Muscle of leg (tissue), 11 donors: Measurements from ENCODE around the gene PNLIPRP2. TPM values are rescaled to one million over a fixed set of nuclear protein-coding genes. Genes with fewer than 3 reads are reported as not detected.

Source experiments
- DNase-seq: peaks from one replicate; pipeline ENCODE4 v3.0.0; 2013
- H3K27ac ChIP-seq: one replicate; pipeline ENCODE4 v1.5.1; 2013; ENCODE audit warnings: mild to moderate bottlenecking, low read length, control low read depth
- H3K27me3 ChIP-seq: one replicate; pipeline ENCODE4 v1.6.1; 2013; ENCODE audit warnings: low read length; ENCODE audit not compliant: control insufficient read depth, insufficient read depth
- H3K36me3 ChIP-seq: one replicate; pipeline ENCODE4 v1.6.1; 2013; ENCODE audit warnings: low read length; ENCODE audit not compliant: control insufficient read depth, insufficient read depth
- H3K4me1 ChIP-seq: one replicate; pipeline ENCODE4 v1.6.1; 2013; ENCODE audit warnings: low read length; ENCODE audit not compliant: control insufficient read depth, insufficient read depth
- H3K4me3 ChIP-seq: one replicate; pipeline ENCODE4 v1.5.1; 2013; ENCODE audit warnings: low read length, control low read depth
- H3K9me3 ChIP-seq: replicated peaks from 2 replicates; pipeline ENCODE4 v1.6.1; 2013; ENCODE audit warnings: low read depth, low read length; ENCODE audit not compliant: control insufficient read depth
- WGBS: methylation state at CpG from one replicate; pipeline ENCODE4 v1.1.5; 2013; ENCODE audit warnings: missing lambda C conversion rate; ENCODE audit not compliant: insufficient coverage; 5-methylcytosine and 5-hydroxymethylcytosine counted together
- polyA plus RNA-seq, 8 donors: library from polyadenylated mRNA; unstranded; fragments of 120-200 nt; gene quantifications; one replicate each; pipeline versions ENCODE4 v1.2.1 to v1.2.3, GENCODE V29; 2013; ENCODE audit warnings: inconsistent platforms in 1 of 8, low replicate concordance in 1 of 8; ENCODE audit not compliant: insufficient read length in 8 of 8, insufficient read depth in 1 of 8
- total RNA-seq: library from RNA; stranded (reverse); fragments of 120-200 nt; gene quantifications from one replicate; pipeline ENCODE4 v1.2.4, GENCODE V29; 2013

PNLIPRP2 gene
- total and polyA plus RNA-seq, 9 donors: 0.20 to 0.51 (median 0.46) TPM; not detected in 3

DNA sequence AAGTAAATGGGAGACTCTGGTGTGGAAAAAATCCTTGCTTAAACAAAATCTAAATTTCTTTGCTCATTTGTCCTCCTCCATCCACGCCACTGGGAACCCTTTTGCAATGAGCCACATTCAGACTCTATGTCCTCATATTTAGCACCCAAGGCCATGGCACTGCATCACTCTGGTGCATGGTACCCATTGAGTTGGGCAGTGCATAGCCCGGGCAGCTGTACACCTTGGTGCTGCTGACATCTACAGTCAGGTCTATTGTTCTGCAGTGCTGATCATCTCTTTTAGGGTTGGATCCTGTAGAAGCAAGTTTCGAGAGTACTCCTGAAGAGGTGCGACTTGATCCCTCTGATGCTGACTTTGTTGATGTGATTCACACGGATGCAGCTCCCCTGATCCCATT lies 23.2 kb upstream of the PNLIPRP2 start:
- no peak overlapping the region for H3K4me3 ChIP-seq
- H3K27ac ChIP-seq: no peak overlapping the region
- no peaks in the 10 kb centered on the region for H3K4me1 ChIP-seq
- DNase-seq: no peak
- WGBS: 73% methylated on average over 5 of the region's 5 CpGs
- no peaks in the 10 kb centered on the region for H3K27me3 ChIP-seq
- no peaks in the 10 kb centered on the region for H3K9me3 ChIP-seq
- H3K36me3 ChIP-seq: no peaks in the 10 kb centered on the region

DNA sequence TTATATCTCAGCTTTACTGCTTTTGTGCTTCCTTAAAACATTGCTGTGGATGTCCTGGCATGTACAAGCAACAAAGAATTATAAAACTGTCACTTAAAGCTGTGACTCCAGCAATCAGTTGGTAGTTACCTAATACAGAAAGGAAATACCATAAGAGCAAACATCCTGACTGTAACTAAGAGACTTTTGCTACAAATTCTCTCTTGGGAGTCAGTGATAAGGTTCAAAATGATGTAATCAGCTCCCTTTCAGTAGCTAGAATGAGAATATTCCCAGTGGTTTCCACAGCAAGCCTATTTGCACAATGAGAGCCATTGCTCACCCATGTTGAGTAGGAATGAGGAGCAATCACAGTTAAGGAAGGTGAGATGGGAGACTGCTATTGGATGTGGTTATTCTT lies 22.4 kb upstream of the PNLIPRP2 start:
- DNase-seq: no peak
- no peaks in the 10 kb centered on the region for H3K9me3 ChIP-seq
- H3K4me1 ChIP-seq: no peaks in the 10 kb centered on the region
- H3K4me3 ChIP-seq: no peak overlapping the region
- no peak overlapping the region for H3K27ac ChIP-seq
- no peaks in the 10 kb centered on the region for H3K27me3 ChIP-seq
- H3K36me3 ChIP-seq: no peaks in the 10 kb centered on the region

DNA sequence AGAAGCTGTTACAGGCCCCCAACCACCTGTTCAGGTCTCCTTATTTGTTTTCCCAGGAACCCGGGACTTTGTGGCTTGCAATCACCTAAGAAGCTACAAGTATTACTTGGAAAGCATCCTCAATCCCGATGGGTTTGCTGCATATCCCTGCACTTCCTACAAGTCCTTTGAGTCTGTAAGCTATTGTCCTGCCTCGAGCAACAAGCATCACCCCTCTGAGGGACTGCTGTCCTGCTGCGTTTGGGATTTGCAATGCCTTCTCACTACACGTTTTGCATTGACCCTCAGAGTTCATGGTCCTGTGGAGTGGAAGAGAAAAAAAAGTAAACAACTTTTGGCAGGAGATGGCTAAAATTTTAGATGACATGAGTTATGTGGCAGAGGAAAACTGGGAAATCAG lies 20.8 kb upstream of the PNLIPRP2 start:
- no peak for DNase-seq
- Histone ChIP-seq H3K36me3 (no peaks in the 10 kb centered on the region), H3K4me1 (no peaks in the 10 kb centered on the region), H3K9me3 (no peaks in the 10 kb centered on the region), H3K4me3 (no peak overlapping the region), H3K27ac (no peak overlapping the region), H3K27me3 (no peaks in the 10 kb centered on the region)
- 42% methylated on average over 5 of the region's 5 CpGs for WGBS

DNA sequence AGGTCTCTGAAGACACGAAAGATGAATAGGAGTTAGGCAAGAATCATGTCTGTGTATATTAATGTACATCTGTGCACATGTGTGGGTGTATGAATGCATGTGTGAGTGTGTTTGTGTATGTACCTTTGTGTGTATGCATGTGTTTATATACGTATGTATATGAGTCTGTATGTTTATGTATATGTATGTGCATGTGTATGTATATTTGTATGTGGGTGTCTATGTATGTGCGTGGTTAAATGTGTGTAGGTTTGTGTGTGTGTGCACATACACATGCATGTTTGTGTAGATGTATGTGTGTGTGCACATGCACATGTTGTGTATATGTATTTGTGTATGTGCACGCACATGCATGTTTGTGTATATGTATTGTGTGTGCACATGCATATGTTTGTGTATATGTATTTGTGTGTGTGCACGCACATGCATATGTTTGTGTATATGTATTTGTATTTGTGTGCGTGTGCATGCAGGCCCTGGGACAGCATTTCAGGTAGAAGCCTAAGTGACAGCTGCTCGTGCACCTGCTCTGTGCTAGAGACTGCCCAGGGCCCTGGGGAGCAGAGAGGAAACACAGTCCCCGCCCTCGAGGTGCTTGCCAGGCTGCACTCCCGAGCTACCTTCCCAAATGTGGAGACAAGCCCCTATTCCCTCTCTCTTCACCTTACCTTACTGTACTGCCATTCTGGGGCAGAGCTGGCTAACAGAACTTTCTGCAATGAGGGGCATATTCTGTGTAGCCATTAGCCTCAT lies 17.9 kb upstream of the PNLIPRP2 start:
- Histone ChIP-seq H3K9me3 (no peaks in the 10 kb centered on the region), H3K27ac (no peak overlapping the region), H3K36me3 (no peaks in the 10 kb centered on the region), H3K4me3 (no peak overlapping the region), H3K27me3 (no peaks in the 10 kb centered on the region), H3K4me1 (no peaks in the 10 kb centered on the region)
- DNase-seq: no peak
- 89% methylated on average over 7 of the region's 10 CpGs for WGBS

DNA sequence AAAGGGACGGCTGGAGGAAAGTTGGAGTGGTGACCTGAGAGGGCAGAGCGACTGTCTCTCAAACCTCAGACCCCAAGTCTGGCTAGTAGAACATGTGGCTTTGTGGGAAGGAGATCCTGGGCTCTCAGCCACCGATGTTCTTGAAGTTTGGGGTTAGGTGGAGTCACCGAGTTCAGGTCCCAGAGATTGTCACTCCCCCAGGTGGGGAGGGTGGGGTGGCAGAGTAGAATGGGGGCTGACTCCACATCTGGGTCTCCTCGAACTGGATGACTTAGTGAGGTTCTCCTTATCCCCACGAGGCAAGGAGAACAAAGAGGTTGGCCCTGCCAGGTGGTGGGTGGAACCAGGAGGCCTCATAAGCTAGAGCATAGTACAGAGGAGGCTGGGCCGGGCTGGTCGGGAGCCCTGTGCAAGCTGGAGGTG lies 14.7 kb upstream of the PNLIPRP2 start:
- Histone ChIP-seq H3K27ac (no peak overlapping the region), H3K36me3 (no peaks in the 10 kb centered on the region), H3K4me1 (peaks cover 8% of the 10 kb centered on the region), H3K27me3 (peaks cover 19% of the 10 kb centered on the region), H3K4me3 (no peak overlapping the region), H3K9me3 (no peaks in the 10 kb centered on the region)
- DNase-seq: no peak
- WGBS: 71% methylated on average over 6 of the region's 8 CpGs

DNA sequence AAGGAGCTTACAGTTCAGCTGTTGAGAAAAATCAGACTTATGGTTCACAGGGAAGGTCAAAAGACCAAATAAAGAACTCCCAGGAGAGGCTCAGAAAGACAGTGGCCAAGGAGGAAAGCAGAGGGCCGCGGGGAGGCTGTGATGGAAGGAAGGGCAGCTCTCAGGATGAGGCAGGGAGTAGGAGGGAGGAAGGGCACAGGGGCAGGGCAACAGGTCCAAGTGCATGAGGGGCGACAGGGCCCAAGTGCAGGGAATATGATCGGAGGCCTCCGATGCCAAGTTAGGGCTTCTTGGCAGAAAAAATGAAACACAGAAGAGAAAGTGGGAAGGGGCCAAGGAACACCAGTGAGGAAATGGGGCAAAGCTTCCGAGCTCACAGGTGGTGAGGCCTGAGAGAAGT lies 13.4 kb upstream of the PNLIPRP2 start:
- H3K27ac ChIP-seq: no peak overlapping the region
- H3K4me1 ChIP-seq: peaks cover 8% of the 10 kb centered on the region
- no peak for DNase-seq
- no peaks in the 10 kb centered on the region for H3K9me3 ChIP-seq
- 68% methylated on average over 5 of the region's 6 CpGs for WGBS
- no peak overlapping the region for H3K4me3 ChIP-seq
- peaks cover 19% of the 10 kb centered on the region for H3K27me3 ChIP-seq
- H3K36me3 ChIP-seq: no peaks in the 10 kb centered on the region

DNA sequence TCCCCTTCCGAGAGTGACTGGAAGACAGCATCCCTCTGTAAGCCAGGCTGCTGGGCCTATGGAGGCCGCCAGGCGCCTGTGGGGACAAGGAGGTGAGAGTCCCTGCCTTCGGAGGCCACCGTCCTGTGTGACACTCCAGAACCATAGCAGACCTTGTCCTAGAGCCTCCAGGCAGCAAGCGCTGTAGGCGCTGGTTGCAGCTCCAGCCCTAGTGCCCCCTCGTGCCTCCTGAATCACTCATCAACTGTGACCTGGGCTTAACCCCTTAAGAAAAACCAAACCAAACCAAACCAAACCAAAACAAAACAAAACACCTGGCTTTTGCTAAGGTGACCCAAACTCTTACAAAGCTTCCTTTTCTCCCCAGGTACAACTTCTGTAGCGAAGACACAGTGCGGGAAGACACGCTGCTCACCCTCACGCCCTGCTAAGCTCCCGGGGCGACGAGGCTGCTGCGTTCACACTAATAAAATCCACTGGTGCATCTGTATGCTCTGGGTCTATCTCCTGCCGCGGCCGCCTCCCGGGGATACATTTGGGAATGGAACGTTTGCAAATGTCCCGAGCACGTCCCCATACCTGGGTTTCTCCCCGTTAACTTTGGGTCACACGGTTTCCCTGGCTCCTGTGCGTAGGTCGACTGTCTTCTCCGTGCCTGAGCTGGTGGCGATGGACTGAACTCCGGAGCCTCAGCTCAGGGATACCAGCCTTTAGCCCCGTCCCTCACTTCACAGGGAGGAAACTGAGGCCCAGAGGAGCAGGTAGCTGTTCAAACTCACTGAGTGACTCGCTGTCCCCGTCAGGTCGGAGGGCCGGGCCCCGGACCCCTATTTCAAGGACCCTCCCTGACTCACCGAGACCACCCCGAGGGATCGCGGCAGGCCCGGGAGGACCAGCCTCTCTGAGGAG lies 11.8 kb upstream of the PNLIPRP2 start:
- peaks cover 8% of the 10 kb centered on the region for H3K4me1 ChIP-seq
- peak overlapping the region; percentile 28 for H3K4me3 ChIP-seq
- WGBS: 23% methylated on average over 28 of the region's 41 CpGs

DNA sequence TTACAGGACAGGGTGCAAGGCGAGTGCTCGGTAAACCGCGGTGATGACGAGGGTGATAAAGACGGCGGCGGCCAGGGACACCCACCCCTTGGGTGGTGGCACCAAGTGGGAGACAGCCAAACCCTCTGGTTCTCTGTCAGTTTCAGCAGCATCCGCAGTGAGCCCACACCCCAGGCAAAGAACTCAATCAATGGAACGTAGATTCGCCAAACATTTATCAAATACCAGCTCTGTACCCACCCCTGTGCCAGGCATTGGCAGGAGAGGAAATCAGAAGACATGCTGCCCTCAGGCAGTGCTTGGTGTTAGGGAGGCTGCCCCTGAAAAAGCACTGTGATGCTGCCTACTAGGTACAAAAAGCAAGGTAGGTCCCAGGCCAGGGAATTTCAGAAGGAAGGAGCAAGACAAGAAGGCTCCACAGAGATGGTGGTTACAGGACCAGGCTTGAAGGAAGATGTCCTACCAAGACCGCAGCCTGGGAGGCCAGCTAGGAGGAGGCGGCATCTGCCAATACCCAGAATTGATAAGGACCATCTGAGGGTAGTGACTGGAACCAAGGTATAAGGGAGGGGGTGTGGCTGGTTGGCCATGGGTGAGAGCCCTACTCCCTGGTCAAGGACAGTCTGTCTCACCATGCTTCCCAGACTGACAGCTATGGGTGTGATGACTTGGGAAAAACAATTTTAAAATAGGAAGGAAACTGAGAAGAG lies 10.2 kb upstream of the PNLIPRP2 start:
- no peak for DNase-seq
- Histone ChIP-seq H3K27me3 (peaks cover 19% of the 10 kb centered on the region), H3K27ac (no peak overlapping the region), H3K36me3 (no peaks in the 10 kb centered on the region), H3K4me1 (peaks cover 8% of the 10 kb centered on the region), H3K4me3 (no peak overlapping the region), H3K9me3 (no peaks in the 10 kb centered on the region)
- WGBS: 97% methylated on average over 9 of the region's 13 CpGs

More for the DNA sequence above, 11.8 kb upstream of the PNLIPRP2 start:
- Histone ChIP-seq H3K9me3 (no peaks in the 10 kb centered on the region), H3K36me3 (no peaks in the 10 kb centered on the region), H3K27me3 (peaks cover 19% of the 10 kb centered on the region), H3K27ac (no peak overlapping the region)
- DNase-seq: no peak

DNA sequence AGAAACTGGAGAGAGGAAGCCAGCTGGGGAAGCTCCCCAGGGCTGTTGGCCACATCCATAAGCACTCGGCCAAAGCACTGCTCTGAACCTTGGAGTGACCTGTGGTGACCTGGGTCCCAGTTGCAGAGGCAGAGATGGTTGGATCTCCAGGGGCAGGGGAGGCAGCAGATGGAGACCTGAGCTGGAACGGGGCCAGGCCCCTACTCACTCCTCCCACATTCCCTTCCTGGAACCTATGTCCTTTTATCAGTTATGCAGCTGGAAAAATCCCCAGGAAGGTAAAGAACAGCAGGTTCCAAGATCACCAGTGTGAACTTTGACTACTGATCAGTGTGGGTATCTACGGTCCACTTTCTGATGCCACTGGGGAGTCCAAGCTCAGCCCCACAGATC lies 9.6 kb upstream of the PNLIPRP2 start:
- H3K27ac ChIP-seq: no peak overlapping the region
- H3K4me3 ChIP-seq: no peak overlapping the region
- H3K36me3 ChIP-seq: no peaks in the 10 kb centered on the region
- no peak for DNase-seq
- H3K4me1 ChIP-seq: peaks cover 8% of the 10 kb centered on the region
- H3K27me3 ChIP-seq: peaks cover 19% of the 10 kb centered on the region
- WGBS: 69% methylated on average over 2 of the region's 3 CpGs
- no peaks in the 10 kb centered on the region for H3K9me3 ChIP-seq
